SU-DHL-6 (cell line): ENCODE data around the gene LTK.

Experiments
- CTCF ChIP-seq: fragments of 200-600 bp; sonication (generic); IDR thresholded peaks from one replicate; pipeline ENCODE4 v1.5.1; 2017; ENCODE audit warnings: antibody characterized with exemption, mild to moderate bottlenecking, low read length, moderate library complexity; ENCODE audit not compliant: insufficient read depth, poor library complexity, severe bottlenecking
- EZH2phosphoT487 ChIP-seq: fragments of 200-600 bp; sonication (generic), shearing (Covaris generic); conservative IDR thresholded peaks from 2 replicates; pipeline ENCODE4 v1.6.1; 2018; ENCODE audit warnings: mild to moderate bottlenecking, antibody characterized with exemption, low read length, moderate library complexity, mixed read lengths

- TF ChIP-seq CTCF: no peak
- no peak for TF ChIP-seq EZH2phosphoT487
These were observed 26.2 kb downstream of the LTK start for GRCh38 chr15:41487381-41487780.
